GM18909 (cell line): ENCODE results near the gene PDE4D.

Source experiments
- ATAC-seq: cut with Tn5 transposase; IDR thresholded peaks from one replicate; pipeline ENCODE4 v1.9.1; 2021; ENCODE audit warnings: mild to moderate bottlenecking; ENCODE audit not compliant: unreplicated experiment, poor library complexity

PDE4D gene

GRCh38 chr5:59537961-59538749, 355.4 kb downstream of the PDE4D start:
- no peak for ATAC-seq

GRCh38 chr5:59536875-59537274, 356.7 kb downstream of the PDE4D start:
- ATAC-seq = no peak

- ATAC-seq = no peak
Observed at GRCh38 chr5:59535561-59535960, 358.0 kb downstream of the PDE4D start.

DNA sequence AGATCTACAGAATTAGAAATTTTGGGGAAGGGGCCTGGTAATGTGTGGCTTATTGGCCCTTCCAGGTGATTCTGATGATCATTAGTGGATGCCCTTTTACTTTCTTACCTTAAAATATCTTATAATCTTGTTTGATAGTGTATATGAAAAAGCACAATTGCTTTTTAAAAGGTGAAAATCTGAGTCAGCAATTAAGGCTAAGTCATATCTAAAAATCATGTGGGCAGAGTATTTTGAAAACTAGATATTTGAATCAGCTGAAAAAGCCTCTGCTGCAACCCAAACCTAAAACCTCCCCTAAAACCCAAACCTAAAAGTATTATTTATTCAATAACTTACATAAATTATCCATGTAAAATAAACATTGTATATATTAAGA, 359.8 kb downstream of the PDE4D start:
- ATAC-seq = no peak

GRCh38 chr5:59532979-59533729, 360.4 kb downstream of the PDE4D start:
- no peak for ATAC-seq

- no peak for ATAC-seq
Observed at GRCh38 chr5:59529239-59529638, 364.3 kb downstream of the PDE4D start.

DNA sequence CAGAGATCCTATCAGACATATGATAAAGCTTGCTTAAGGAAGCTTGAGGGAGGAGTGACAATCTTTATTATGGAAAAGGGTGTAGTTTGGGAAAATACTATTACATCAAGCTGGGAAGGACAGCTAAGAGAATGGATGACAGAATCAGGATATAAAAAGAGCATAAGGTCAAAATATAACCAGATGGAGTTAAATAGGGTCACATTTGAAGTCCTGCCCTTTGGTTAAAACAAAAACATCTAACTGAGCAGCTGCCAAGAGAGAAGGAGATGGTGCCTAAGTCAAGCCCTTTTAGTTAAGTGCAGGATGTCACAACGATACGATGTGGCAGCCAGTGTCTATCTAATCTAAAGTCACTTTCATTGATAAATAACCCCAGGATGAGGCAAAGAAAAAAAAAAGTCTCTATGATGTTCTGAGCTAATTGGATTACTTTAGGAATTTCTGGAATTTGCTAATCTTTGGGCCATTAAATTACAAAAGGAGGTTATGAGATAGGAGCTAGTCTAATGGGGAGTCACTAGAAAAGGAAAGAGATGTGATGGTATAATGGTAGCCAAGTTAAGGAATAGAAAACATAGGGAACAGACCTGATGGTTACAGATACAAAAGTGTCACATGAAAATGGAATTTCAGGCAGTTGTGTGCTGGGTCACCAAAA, 365.2 kb downstream of the PDE4D start:
- ATAC-seq = no peak

DNA sequence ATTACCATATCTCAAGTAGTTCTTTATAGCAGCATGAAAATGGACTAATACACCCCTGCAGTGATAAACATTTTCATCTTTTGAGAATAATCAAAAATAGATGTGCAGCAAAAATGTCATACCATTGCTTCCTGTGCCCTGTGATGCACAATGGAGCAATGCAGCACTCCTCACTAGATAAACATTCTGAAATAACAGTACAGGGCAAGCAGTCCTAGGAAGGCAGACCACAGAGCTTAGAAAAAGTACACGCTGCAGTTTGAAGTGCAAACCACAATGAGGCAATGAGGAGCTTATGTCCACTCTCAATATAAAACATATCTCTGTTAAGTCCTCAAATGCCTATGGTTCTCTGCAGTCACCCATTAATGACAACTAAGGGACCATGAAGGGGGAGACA, 367.6 kb downstream of the PDE4D start:
- ATAC-seq = no peak

DNA sequence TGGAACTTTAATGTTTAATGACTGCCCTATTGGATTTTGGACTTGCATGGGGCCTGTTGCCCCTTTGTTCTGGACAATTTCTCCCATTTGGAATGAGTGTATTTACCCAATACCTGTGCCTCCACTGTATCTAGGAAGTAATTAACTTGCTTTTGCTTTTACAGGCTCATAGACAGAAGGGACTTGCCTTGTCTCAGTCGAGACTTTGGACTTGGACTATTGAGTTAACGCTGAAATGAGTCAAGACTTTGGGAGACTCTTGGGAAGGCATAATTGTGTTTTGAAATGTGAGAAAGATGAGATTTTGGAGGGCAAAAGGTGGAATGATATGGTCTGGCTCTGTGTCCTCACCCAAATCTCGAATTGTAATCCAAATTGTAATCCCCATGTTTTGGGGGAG, 368.2 kb downstream of the PDE4D start:
- ATAC-seq = no peak

DNA sequence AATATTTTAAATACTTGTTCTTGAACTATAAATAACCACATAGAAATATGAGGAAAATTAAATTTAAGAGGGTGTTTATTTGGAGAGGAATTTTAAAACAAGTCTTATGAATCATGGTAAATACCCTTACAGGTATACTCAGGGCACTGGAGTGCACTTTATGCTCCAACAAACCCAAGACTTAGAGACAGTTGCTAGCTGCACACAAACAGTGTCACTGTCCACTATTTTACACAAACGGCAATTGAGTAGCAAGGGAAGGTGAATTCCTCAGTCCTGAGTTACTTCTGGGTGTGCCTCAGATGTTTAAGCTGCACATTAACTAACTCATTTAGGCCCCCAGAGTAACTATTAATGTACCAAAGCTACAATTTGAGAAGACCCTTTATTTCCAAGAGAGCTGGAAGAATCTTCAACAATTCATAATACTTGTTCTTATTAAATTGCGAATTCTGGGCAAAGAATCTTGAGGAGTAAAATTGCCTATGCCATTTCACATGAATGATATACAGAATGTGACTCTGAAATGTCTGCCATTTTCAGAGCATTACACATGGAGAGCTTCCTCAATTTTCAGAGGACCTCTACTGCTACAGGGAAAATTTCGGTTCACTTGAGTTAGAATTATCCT, 371.2 kb downstream of the PDE4D start:
- ATAC-seq = no peak

GRCh38 chr5:59521476-59521875, 372.1 kb downstream of the PDE4D start:
- no peak for ATAC-seq

- no peak for ATAC-seq
Observed at GRCh38 chr5:59519338-59519737, 374.2 kb downstream of the PDE4D start.

- no peak for ATAC-seq
Observed at GRCh38 chr5:59517926-59518585, 375.5 kb downstream of the PDE4D start.

DNA sequence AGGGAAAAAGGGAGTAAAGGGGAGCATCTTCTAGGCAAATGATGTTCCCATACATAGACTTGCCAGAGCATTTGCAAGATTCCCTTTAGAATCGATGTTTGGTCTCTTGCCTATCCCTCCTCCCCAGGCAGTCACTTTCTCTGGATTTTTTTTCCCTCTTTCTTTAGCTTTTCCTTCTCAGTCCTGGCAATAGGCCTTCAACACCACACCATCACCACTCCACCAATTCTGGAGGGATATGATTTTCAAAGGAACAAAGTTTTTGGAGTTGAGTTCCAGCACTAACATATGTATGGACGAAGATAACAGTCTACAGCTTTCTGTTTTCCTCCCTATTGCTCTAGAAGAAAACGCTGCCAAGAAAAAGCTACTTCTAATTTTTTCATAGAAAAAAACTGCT, 377.4 kb downstream of the PDE4D start:
- ATAC-seq = no peak

- ATAC-seq = no peak
Observed at GRCh38 chr5:59506285-59506877, 387.1 kb downstream of the PDE4D start.

- no peak for ATAC-seq
Observed at GRCh38 chr5:59504043-59504442, 389.5 kb downstream of the PDE4D start.

GRCh38 chr5:59503220-59503619, 390.3 kb downstream of the PDE4D start:
- ATAC-seq = no peak

DNA sequence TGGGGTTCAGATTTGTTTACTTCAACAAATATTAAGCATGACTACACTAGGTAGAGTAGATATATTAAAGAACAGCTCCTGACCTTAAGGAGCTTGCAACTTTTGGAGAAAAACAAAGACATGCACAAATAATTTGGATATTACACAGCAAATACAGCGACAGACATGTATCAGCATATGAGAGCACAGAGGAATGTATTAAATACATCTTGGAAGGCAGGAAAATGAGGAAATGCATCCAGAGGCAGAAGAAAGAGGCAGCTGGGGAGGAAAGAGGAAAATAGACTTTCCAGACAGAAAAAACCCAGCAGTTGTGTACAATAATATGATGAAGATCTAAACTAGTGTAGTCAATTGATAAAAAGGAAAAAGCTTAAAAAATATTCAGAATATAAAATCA, 392.2 kb downstream of the PDE4D start:
- ATAC-seq = no peak

GRCh38 chr5:59500014-59500413, 393.5 kb downstream of the PDE4D start:
- no peak for ATAC-seq

- no peak for ATAC-seq
Observed at GRCh38 chr5:59497207-59497606, 396.3 kb downstream of the PDE4D start.
